Measurements from ENCODE around the gene LRRC51.
"Not testable (repeated sequence)": the region's sequence is repeated elsewhere in the genome, so short reads cannot be mapped to it uniquely, and the experiment has no call there.

The LRRC51 gene

GRCh38 chr11:72141066-72141465, 60.4 kb downstream of the LRRC51 start:
- peak; percentile 88 for DNase-seq

DNA sequence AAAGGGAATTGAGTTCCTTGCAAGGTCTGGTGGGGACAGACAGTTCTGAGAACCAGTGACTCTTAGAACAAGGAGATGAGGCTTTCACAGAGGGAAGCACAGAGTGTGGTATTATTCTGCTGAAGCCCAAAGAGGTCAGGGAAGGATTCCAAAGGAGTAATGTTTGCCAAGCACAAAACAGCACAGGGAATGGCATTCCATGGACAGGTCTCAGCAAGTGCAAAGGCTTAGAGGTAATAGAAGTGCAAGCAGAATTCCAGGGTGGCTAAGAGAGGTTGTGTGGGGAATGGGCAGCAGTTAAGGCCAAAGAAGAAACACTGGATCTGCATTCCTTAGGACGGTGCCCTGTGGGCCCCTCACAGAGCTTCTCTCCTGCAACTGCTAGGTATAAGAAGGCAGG, 61.4 kb downstream of the LRRC51 start:
- DNase-seq = not testable (repeated sequence)

GRCh38 chr11:72142543-72142942, 61.9 kb downstream of the LRRC51 start:
- not testable (repeated sequence) for DNase-seq

DNA sequence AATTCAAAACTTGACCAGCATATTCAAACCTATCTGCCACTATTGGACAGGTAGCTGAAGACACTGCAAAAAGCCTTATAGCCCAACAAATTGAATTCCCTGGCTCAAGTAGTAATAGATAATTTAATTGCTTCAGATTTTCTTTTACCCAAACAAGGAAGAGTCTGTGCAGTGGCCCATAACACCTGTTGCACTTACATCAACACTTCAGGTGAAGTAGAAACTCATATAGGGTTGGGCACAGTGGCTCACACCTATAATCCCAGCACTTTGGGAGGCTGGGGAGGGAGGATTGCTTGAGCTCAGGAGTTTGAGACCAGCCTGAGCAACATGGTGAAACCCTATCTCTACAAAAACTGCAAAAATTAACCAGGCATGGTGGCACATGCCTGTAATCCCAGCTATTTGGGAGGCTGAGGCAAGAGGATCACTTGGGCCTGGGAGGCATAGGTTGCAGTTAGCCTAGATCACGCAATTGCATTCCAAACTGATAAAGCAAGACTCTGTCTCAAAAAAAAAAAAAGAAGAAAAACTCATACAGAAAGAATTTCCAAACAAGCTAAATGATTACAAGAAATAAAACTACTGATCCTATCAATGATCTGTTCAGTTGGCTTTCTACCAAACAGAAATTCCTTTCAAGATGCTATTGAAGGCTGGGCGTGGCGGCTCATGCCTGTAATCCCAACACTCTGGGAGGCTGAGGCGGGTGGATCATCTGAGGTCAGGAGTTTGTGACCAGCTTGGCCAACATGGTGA, 64.3 kb downstream of the LRRC51 start:
- no peak for DNase-seq

All from activated CD4-positive, alpha-beta T cell treated with anti-CD3 and anti-CD28 coated beads, Interleukin-2, Interleukin-6, amounts not matched to agents 100 ng/mL and 50 ng/mL, durations not matched to agents 16 hours and 8 hours (primary cell).